K562 (cell line): ENCODE results near the gene TNFAIP8L2. TPM values are rescaled to one million over a fixed set of nuclear protein-coding genes. Genes with fewer than 3 reads are reported as not detected.

ENCODE experiments used
- CREB3 ChIP-seq: fragments of 450-650 bp; conservative IDR thresholded peaks from 2 replicates; pipeline ENCODE4 v1.6.1; 2016; ENCODE audit warnings: missing genetic modification characterization, low read depth, mild to moderate bottlenecking, missing compliant biosample characterization, moderate library complexity
- CTCF ChIP-seq, 3 experiments: IDR thresholded peaks in 2 of 3; conservative IDR thresholded peaks in 1 of 3; 2 replicates each; pipeline ENCODE4 v1.5.1; 2011 to 2012; ENCODE audit warnings: low read length in 3 of 3, mild to moderate bottlenecking in 3 of 3, control low read depth in 2 of 3, improper control_type of control experiment in 1 of 3, inconsistent platforms in 1 of 3, low read depth in 1 of 3, mixed read lengths in 1 of 3, moderate library complexity in 1 of 3; ENCODE audit not compliant: insufficient read depth in 2 of 3
- FOXJ2 ChIP-seq: fragments of 200-800 bp; sonication (Bioruptor generic); IDR thresholded peaks from 2 replicates; pipeline ENCODE4 v1.6.1; 2016; ENCODE audit warnings: missing genetic modification characterization, missing compliant biosample characterization
- FOXM1 ChIP-seq, 2 experiments: fragments of 450-650 bp in 1 of 2; sonication (generic) in 1 of 2; formaldehyde crosslinking in 1 of 2; IDR thresholded peaks; 2 replicates each; pipeline versions ENCODE4 v1.6.1 to v1.9.0; 2017 to 2022; ENCODE audit warnings: low read depth in 2 of 2, mild to moderate bottlenecking in 2 of 2, missing genetic modification reagents in 1 of 2, moderate library complexity in 1 of 2
- GTF2F1 ChIP-seq: IDR thresholded peaks from 2 replicates; pipeline ENCODE4 v1.6.1; 2011; ENCODE audit warnings: low read depth, low read length, improper control_type of control experiment
- HDAC3 ChIP-seq: fragments of 450-650 bp; IDR thresholded peaks from 2 replicates; pipeline ENCODE4 v1.6.1; 2018; ENCODE audit warnings: borderline replicate concordance, mild to moderate bottlenecking, moderate library complexity; ENCODE audit not compliant: partially characterized antibody
- HNRNPK ChIP-seq: fragments of 200-400 bp; formaldehyde crosslinking; IDR thresholded peaks from one replicate; pipeline ENCODE4 v1.6.1; 2018; ENCODE audit warnings: mild to moderate bottlenecking, low read depth, low read length; ENCODE audit not compliant: poor library complexity, severe bottlenecking
- JUNB ChIP-seq: fragments of 450-650 bp; formaldehyde crosslinking; conservative IDR thresholded peaks from 2 replicates; pipeline ENCODE4 v1.4.0; 2020; ENCODE audit warnings: mild to moderate bottlenecking
- MCM3 ChIP-seq: fragments of 450-650 bp; IDR thresholded peaks from 2 replicates; pipeline ENCODE4 v1.6.1; 2016
- NR4A1 ChIP-seq, 2 experiments: fragments of 250-450 bp in 1 of 2; fragments of 450-650 bp in 1 of 2; sonication (Bioruptor Pico) in 1 of 2; IDR thresholded peaks; 2 replicates each; pipeline versions ENCODE4 v1.4.0 to v1.6.1; 2016 to 2020; ENCODE audit warnings: mild to moderate bottlenecking in 2 of 2, missing compliant biosample characterization in 1 of 2, missing genetic modification characterization in 1 of 2, moderate library complexity in 1 of 2
- POLR3G ChIP-seq: IDR thresholded peaks from 2 replicates; pipeline ENCODE4 v1.6.1; 2011; ENCODE audit not compliant: insufficient read length, insufficient replicate concordance; ENCODE audit errors: extremely low read depth
- TBP ChIP-seq: optimal IDR thresholded peaks from 2 replicates; pipeline ENCODE3; 2011; ENCODE audit warnings: low read depth, low read length, improper control_type of control experiment
- ZNF395 ChIP-seq: fragments of 200-800 bp; sonication (Bioruptor generic); IDR thresholded peaks from 2 replicates; pipeline ENCODE4 v1.6.1; 2017; ENCODE audit warnings: missing genetic modification characterization, missing compliant biosample characterization
- ZNF445 ChIP-seq: fragments of 250-450 bp; sonication (Bioruptor Pico); IDR thresholded peaks from 2 replicates; pipeline ENCODE4 v1.4.0; 2020; ENCODE audit warnings: low read depth, mild to moderate bottlenecking, moderate library complexity
- ZNF699 ChIP-seq: fragments of 250-450 bp; sonication (Bioruptor Pico); IDR thresholded peaks from 2 replicates; pipeline ENCODE4 v1.8.0; 2021; ENCODE audit warnings: mild to moderate bottlenecking, moderate library complexity; ENCODE audit not compliant: insufficient replicate concordance
- polyA plus RNA-seq, 8 experiments: library from polyadenylated mRNA; depleted of rRNA in 4 of 8; stranded (reverse) in 5 of 8; unstranded in 3 of 8; fragments of >200 nt; fragmentation: Nextera tagmentation in 2 of 8; fragmentation: Illumina TruSeq in 1 of 8; extraction: Ambion mirVana in 2 of 8; extraction: Trizol in 1 of 8; gene quantifications; 2 replicates each; pipeline versions ENCODE4 v1.2.1 to v1.2.3, GENCODE V29; 2011 to 2014; ENCODE audit warnings: inconsistent platforms in 1 of 8, missing spikeins in 1 of 8
- total RNA-seq, 7 experiments: library from RNA; depleted of rRNA in 6 of 7; stranded (reverse); fragments of >200 nt in 6 of 7; fragmentation: Illumina TruSeq in 2 of 7; extraction: Trizol in 2 of 7; gene quantifications; 2 replicates each; pipeline versions ENCODE4 v1.2.1 to v1.2.3, GENCODE V29; 2011 to 2021; ENCODE audit warnings: low replicate concordance in 1 of 7
- TF ChIP-seq, protein P1 (sequence below): sonication (generic); formaldehyde crosslinking; IDR thresholded peaks from 2 replicates; pipeline ENCODE4 v1.8.0; 2022; ENCODE audit warnings: missing genetic modification reagents, mild to moderate bottlenecking, moderate library complexity, borderline replicate concordance
- TF ChIP-seq, protein P2 (sequence below): sonication (generic); formaldehyde crosslinking; IDR thresholded peaks from 2 replicates; pipeline ENCODE4 v1.9.0; 2022; ENCODE audit warnings: mild to moderate bottlenecking, missing genetic modification reagents
- TF ChIP-seq, protein P3 (sequence below), 2 experiments: fragments of 450-650 bp; IDR thresholded peaks; 2 replicates each; pipeline ENCODE4 v1.6.1; 2016

The TNFAIP8L2 gene
- total and polyA plus RNA-seq, 9 of the 15 experiments (the other 6 are each of a cell fraction or from before 2014, with no cell fraction given): 0.05 to 1.7 (median 0.52) TPM

GRCh38 chr1:151189637-151190445, 33.4 kb downstream of the TNFAIP8L2 start, which contains the start of gene VPS72 (continued):
- TF ChIP-seq CTCF (IDR thresholded peaks at IDR 0.05 in 2 of 3, conservative IDR thresholded peaks at IDR 0.05 in 1 of 3; ENCODE audit: insufficient read depth in 2 of 3, low read depth in 1 of 3, low read length in 3 of 3): 0 out of 6 replicates have a peak, but pooled peaks of 1 of the 3 experiments have one; percentile 3
- no peak for TF ChIP-seq HNRNPK
- TF ChIP-seq CREB3 (tag): no peak
- no peak for TF ChIP-seq ZNF699 (CRISPR knock-in tag)
- TF ChIP-seq POLR3G: no peak
- peak; percentile 69 for TF ChIP-seq ZNF395
- TF ChIP-seq JUNB: no peak
- TF ChIP-seq, protein P1, sequence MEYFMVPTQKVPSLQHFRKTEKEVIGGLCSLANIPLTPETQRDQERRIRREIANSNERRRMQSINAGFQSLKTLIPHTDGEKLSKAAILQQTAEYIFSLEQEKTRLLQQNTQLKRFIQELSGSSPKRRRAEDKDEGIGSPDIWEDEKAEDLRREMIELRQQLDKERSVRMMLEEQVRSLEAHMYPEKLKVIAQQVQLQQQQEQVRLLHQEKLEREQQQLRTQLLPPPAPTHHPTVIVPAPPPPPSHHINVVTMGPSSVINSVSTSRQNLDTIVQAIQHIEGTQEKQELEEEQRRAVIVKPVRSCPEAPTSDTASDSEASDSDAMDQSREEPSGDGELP (CRISPR knock-in tag): peak; percentile 90
- TF ChIP-seq ZNF445 (CRISPR knock-in tag): no peak
- TF ChIP-seq TBP: peak; percentile 91
- no peak for TF ChIP-seq HDAC3
- TF ChIP-seq, protein P2, sequence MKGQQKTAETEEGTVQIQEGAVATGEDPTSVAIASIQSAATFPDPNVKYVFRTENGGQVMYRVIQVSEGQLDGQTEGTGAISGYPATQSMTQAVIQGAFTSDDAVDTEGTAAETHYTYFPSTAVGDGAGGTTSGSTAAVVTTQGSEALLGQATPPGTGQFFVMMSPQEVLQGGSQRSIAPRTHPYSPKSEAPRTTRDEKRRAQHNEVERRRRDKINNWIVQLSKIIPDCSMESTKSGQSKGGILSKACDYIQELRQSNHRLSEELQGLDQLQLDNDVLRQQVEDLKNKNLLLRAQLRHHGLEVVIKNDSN: no peak
- TF ChIP-seq, protein P3, sequence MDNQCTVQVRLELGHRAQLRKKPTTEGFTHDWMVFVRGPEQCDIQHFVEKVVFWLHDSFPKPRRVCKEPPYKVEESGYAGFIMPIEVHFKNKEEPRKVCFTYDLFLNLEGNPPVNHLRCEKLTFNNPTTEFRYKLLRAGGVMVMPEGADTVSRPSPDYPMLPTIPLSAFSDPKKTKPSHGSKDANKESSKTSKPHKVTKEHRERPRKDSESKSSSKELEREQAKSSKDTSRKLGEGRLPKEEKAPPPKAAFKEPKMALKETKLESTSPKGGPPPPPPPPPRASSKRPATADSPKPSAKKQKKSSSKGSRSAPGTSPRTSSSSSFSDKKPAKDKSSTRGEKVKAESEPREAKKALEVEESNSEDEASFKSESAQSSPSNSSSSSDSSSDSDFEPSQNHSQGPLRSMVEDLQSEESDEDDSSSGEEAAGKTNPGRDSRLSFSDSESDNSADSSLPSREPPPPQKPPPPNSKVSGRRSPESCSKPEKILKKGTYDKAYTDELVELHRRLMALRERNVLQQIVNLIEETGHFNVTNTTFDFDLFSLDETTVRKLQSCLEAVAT (IDR thresholded peaks at IDR 0.05): peak in 1 of 2 experiments; percentile 100; a peak in 2 of 4 replicates
- no peak for TF ChIP-seq FOXJ2
- no peak for TF ChIP-seq MCM3
- no peak for TF ChIP-seq NR4A1 (CRISPR knock-in tag; IDR thresholded peaks at IDR 0.05)
- no peak for TF ChIP-seq NR4A1 (tag; IDR thresholded peaks at IDR 0.05)
- peak; percentile 62; the same call in 1 of the 2 replicates for TF ChIP-seq GTF2F1
- peak; percentile 84 for TF ChIP-seq FOXM1 (IDR thresholded peaks at IDR 0.05; ENCODE audit: low read depth)
- TF ChIP-seq FOXM1 (CRISPR knock-in tag; IDR thresholded peaks at IDR 0.05; ENCODE audit: low read depth): no peak
